Dermis lymphatic vessel endothelial cell (primary cell): Measurements from ENCODE around the gene PLEKHG2. TPM values are rescaled to one million over a fixed set of nuclear protein-coding genes. Genes with fewer than 3 reads are reported as not detected.

ENCODE experiments used
- total RNA-seq: library from RNA; depleted of rRNA; stranded (reverse); fragments of >200 nt; gene quantifications from 2 replicates; pipeline ENCODE4 v1.2.1, GENCODE V29; 2014

The PLEKHG2 gene
- 12.9 and 23.0 TPM in 2 replicates for total RNA-seq

DNA sequence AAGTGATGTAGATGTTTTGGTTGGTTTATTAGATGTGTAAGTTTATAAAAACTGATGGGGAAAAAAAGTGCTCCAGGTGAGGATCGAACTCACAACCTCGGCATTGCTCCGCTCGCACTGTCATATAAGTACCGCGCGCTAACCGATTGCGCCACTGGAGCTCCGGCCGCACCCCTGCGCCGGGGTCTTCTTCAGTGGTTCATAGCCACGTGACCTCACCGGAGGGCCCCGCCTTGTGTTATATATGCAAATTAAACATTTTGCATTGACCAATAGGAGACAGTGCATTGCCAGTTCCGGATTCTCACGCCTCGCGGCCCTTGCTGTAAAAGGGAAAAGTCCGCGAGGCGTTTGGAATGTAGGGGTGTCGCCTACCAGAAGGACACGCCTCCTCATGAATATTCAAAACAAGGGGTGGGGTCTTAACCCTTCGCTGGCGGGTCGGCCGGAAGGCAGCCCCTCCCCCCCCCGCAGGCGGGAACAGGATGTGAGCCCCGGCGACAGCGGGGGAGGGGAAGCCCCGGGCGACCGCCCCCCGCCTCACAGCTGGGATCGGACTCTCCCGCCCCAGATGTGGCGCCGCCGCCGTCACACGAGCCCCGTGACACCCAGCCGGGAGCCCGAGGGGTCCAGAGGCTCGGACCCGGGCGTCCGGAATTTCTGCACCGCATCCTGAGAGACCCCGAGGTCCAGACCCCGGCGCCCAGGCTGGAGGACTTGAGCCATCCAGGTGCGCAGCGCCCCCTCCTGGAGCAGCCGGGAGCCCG is at the start of gene PLEKHG2:
TSS of gene PLEKHG2 (plus strand) at position 570 of the 767 bp plus-strand sequence. CDS start 1,418 bp downstream, outside the sequence.

DNA sequence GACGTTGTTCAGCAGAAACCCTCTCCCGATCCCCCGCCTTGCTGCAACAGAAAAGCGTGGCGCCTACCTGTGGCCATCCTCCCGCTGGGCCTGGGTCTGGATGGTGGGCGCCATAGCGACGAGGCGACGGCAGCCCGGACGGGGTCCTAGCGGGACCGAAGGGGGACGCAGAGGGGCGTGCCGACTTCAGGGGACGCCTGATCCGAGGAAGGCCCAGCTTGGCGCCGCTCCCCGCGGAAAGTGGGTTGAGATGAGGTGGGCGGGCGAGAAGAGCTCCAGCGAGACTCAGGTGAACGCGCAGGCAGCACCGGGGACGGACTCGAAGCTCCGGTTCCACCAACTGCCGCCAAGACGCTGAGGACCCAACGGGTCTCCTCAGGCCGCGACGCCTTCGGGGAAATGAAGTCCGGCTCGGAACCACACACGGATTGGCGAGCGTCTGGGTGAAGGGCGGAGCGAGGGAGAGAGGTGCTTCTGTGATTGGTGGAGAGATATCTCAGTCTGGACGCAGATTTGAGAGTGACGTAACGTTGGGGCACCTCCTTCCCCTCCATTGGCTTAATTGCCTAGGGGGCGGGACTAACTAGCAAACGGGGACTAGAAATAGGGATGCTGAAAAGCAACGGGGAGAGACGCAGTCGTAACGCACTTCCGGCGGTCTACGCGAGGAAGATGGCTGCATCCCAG is 21.6 kb upstream of the PLEKHG2 start, which contains the start of the genes MED29 and PAF1:
TSS of gene MED29 (plus strand) at position 628 of the 687 bp plus-strand sequence. CDS start at position 673, 45 bp downstream.
TSS of gene PAF1 (minus strand) at position 356 of the 687 bp plus-strand sequence. CDS start at position 114, 242 bp downstream.

GRCh38 chr19:39406656-39407409 is 5.6 kb upstream of the PLEKHG2 start, which contains the start of gene ZFP36:
ZFP36 (plus strand) TSS chr19:39406847; CDS start chr19:39406905, 58 bp downstream.

DNA sequence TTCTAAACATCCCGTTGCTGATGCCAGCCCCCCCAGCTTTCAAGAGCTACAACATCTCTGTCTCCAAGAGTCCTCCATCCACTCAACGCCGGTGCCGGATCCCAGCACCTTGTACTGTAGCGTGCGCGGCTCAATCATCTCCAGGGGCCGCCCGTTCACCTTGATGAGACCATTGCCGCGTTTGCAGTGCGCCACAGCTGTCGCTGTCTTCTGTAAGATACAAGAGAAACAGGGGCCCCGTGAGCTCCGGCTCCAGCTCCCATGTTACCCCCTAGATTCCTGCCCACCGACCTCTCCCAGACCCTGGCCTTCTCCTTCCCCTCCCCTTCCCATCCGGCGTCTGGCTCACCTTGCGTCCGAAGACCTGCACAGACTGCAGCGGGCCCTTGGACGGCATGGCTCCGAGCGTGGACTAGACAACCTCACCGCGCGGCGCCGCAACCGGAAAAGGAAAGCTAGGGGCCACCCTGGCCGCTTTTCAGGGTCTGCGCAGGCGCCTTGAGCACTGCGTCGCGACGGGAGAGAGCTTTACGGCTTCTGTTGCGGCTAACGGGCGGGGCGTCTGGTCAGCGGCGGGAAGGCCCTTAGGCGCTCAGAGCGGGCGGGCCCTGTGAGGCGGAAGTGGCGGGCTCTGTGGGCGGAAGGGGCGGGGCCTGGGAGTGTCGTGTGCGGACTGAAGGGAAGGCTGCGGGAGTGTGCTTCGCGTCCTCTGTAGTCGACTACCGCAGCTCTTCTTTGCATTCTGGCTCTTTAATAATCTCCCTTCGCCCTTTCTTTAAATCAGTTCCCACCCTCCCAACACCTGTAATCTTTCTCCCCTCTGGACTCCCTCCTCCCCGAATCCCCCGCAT is 23.3 kb downstream of the PLEKHG2 start, which contains the start of gene RPS16:
TSS of gene RPS16 (minus strand) at position 451 of the 851 bp plus-strand sequence. CDS start at position 397, 54 bp downstream.

DNA sequence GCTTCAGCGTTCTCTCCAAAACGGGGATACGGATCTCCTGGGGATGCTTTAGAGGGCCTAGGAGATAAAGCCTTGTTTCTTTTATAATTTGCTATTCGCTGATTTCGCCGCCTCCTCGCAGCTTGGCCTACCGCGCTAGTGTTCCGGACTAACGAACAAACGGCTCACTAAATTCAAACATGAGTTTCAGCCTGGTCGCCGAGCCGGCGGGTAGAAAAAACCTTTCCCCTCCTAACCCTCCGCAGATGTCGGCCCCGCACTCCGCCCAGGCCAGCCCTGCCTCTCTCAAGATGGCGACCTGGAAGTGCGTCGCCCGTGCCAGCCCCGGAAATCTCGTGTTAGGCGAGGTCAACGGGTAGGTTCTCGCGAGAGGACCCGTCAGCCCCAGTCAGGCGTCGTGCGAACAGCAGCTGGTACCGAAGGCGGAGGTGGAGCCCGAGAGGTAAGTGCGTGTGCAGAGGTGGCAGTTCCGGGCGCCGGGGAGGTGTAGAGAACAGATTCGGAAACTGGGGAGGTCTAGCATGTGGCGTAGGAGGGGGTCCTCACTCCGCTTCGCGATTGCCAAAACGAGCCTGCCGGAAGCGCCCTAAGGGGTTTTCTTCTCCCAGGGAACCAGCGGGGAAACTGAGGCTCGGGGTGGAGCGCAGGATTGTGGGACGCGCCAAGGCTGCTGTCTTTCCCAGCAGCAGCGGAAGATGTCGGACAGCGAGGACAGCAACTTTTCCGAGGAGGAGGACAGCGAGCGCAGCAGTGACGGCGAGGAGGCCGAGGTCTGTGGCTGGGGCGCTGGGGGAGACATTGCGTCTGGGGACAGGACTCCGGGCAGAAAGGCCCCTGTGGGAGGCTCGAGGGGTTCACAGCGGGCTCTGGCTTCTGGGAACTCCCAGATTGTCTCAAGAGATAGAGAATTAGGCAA is 33.0 kb downstream of the PLEKHG2 start, which contains the start of gene SUPT5H:
TSS of gene SUPT5H (plus strand) at position 387 of the 916 bp plus-strand sequence. CDS start at position 696, 309 bp downstream.

Other genes starting within 250 kb of the PLEKHG2 start
- gene NCCRP1, start 215.7 kb upstream of the PLEKHG2 start, total RNA-seq: not detected in 2 replicates
- not detected in 2 replicates for gene SYCN, start 208.4 kb upstream of the PLEKHG2 start, total RNA-seq
- not detected in 2 replicates for gene IFNL3, start 167.7 kb upstream of the PLEKHG2 start, total RNA-seq
- gene IFNL4, start 163.8 kb upstream of the PLEKHG2 start, total RNA-seq: not detected in 2 replicates
- not detected in 2 replicates for gene IFNL2, start 144.3 kb upstream of the PLEKHG2 start, total RNA-seq
- not detected in 2 replicates for gene IFNL1, start 116.3 kb upstream of the PLEKHG2 start, total RNA-seq
- gene LRFN1, start 91.8 kb upstream of the PLEKHG2 start, total RNA-seq: 0.22 and 0.43 TPM in 2 replicates
- gene GMFG, start 76.6 kb upstream of the PLEKHG2 start, total RNA-seq: 326 and 329 TPM in 2 replicates
- 21.3 and 27.1 TPM in 2 replicates for gene SAMD4B, start 70.2 kb upstream of the PLEKHG2 start, total RNA-seq
- gene PAF1, start 21.6 kb upstream of the PLEKHG2 start, total RNA-seq: 23.8 and 24.8 TPM in 2 replicates
- 11.4 and 12.5 TPM in 2 replicates for gene MED29, start 21.3 kb upstream of the PLEKHG2 start, total RNA-seq
- gene ZFP36, start 5.8 kb upstream of the PLEKHG2 start, total RNA-seq: 2.0 and 7.6 TPM in 2 replicates
- 108 and 134 TPM in 2 replicates for gene RPS16, start 23.3 kb downstream of the PLEKHG2 start, total RNA-seq
- 37.2 and 42.9 TPM in 2 replicates for gene SUPT5H, start 32.9 kb downstream of the PLEKHG2 start, total RNA-seq
- 35.5 and 38.6 TPM in 2 replicates for gene TIMM50, start 68.2 kb downstream of the PLEKHG2 start, total RNA-seq
- 0.09 and 0.11 TPM in 2 replicates for gene DLL3, start 86.3 kb downstream of the PLEKHG2 start, total RNA-seq
- gene SELENOV, start 102.5 kb downstream of the PLEKHG2 start, total RNA-seq: not detected in 2 replicates
- gene EID2B, start 120.2 kb downstream of the PLEKHG2 start, total RNA-seq: 2.9 and 5.3 TPM in 2 replicates
- 13.5 and 15.0 TPM in 2 replicates for gene EID2, start 127.5 kb downstream of the PLEKHG2 start, total RNA-seq
- gene LGALS13, start 189.9 kb downstream of the PLEKHG2 start, total RNA-seq: not detected in 2 replicates
- not detected in 2 replicates for gene LGALS16, start 243.2 kb downstream of the PLEKHG2 start, total RNA-seq